ENCODE data around the gene RABGAP1.

GRCh38 chr9:122986010-122986409 is 45.2 kb downstream of the RABGAP1 start:
- TF ChIP-seq MXI1 (conservative IDR thresholded peaks at IDR 0.05; ENCODE audit: poor library complexity, severe bottlenecking): no peak
- no peak for TF ChIP-seq CTCF (IDR thresholded peaks at IDR 0.05; ENCODE audit: poor library complexity, severe bottlenecking)
- no peak for TF ChIP-seq EZH2 (IDR thresholded peaks at IDR 0.05; ENCODE audit: borderline replicate concordance, insufficient read depth, low read length, poor library complexity, severe bottlenecking)
- no peak for TF ChIP-seq SMC3 (conservative IDR thresholded peaks at IDR 0.05; ENCODE audit: poor library complexity)

Data from neural cell (in vitro differentiated cells).